RWPE1 (cell line): ENCODE measurements around the gene CRB2.

Source experiments
- CTCF ChIA-PET: fragments of 350-600 bp; sonication (Branson Sonifier 250); formaldehyde crosslinking; extraction: SDS; loops from one replicate; lab custom pipeline; 2021; lab: Yijun Ruan, JAX
- POLR2A ChIA-PET: fragments of 400-600 bp; formaldehyde crosslinking; extraction: SDS; loops from one replicate; lab custom pipeline; 2020; ENCODE audit warnings: antibody characterized with exemption; ENCODE audit not compliant: low non-redundant PET; lab: Yijun Ruan, JAX
- DNase-seq: peaks from one replicate; pipeline ENCODE4 v3.0.0; 2012; ENCODE audit warnings: low spot score
- H3K27ac ChIP-seq: fragments of 450-650 bp; 2 replicates; pipeline ENCODE4 v1.5.1; 2017
- TF ChIP-seq, protein P1 (sequence below): fragments of 450-650 bp; conservative IDR thresholded peaks from 2 replicates; pipeline ENCODE4 v1.5.1; 2017; ENCODE audit warnings: low read depth, mild to moderate bottlenecking

Gene CRB2

GRCh38 chr9:123376218-123377071 is 20.4 kb downstream of the CRB2 start:
- DNase-seq = no peak
- ChIA-PET POLR2A (no interaction called here), CTCF (interaction anchor here (1.1 kb wide), 1 partner anchor 22 kb away, joined by 4 read pairs; no protein-coding TSS in a partner anchor)
- H3K27ac ChIP-seq = peak overlapping the region; percentile 10; the same call in 1 of the 2 replicates
- TF ChIP-seq, protein P1, sequence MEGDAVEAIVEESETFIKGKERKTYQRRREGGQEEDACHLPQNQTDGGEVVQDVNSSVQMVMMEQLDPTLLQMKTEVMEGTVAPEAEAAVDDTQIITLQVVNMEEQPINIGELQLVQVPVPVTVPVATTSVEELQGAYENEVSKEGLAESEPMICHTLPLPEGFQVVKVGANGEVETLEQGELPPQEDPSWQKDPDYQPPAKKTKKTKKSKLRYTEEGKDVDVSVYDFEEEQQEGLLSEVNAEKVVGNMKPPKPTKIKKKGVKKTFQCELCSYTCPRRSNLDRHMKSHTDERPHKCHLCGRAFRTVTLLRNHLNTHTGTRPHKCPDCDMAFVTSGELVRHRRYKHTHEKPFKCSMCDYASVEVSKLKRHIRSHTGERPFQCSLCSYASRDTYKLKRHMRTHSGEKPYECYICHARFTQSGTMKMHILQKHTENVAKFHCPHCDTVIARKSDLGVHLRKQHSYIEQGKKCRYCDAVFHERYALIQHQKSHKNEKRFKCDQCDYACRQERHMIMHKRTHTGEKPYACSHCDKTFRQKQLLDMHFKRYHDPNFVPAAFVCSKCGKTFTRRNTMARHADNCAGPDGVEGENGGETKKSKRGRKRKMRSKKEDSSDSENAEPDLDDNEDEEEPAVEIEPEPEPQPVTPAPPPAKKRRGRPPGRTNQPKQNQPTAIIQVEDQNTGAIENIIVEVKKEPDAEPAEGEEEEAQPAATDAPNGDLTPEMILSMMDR = no peak

- no peak for DNase-seq
- POLR2A ChIA-PET = no interaction called here
- TF ChIP-seq, protein P1 = no peak
- H3K27ac ChIP-seq = no peak overlapping the region
- CTCF ChIA-PET = interaction anchor here (1.1 to 1.5 kb wide), 2 partner anchors 23 to 663 kb away, joined by 4 read pairs; no protein-coding TSS in a partner anchor
Observed at GRCh38 chr9:123377211-123377971, 21.4 kb downstream of the CRB2 start.

DNA sequence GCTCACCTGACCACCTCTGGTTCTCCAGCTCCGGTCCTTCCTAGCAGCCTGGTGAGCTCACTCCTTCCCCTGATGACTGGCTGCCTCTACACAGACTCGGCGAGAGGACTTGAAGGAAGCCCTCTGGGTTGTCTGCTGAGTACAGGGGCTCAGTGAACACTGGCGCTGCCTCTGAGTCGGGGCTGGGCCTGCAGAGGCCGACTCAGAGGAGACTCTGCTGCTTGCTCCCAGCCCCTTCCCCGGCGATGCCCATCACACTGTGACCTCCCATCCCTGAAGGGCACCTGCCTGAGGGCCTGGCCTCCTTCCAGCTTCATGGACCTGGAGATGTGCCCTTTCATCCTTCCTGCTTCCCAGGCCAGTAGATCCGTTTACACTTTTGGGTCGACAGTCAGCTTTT is 22.0 kb downstream of the CRB2 start:
- H3K27ac ChIP-seq = no peak overlapping the region
- CTCF ChIA-PET = interaction anchor here (1.5 kb wide), 1 partner anchor 663 kb away, joined by 4 read pairs; no protein-coding TSS in a partner anchor
- POLR2A ChIA-PET = no interaction called here
- TF ChIP-seq, protein P1 = no peak
- DNase-seq = no peak

DNA sequence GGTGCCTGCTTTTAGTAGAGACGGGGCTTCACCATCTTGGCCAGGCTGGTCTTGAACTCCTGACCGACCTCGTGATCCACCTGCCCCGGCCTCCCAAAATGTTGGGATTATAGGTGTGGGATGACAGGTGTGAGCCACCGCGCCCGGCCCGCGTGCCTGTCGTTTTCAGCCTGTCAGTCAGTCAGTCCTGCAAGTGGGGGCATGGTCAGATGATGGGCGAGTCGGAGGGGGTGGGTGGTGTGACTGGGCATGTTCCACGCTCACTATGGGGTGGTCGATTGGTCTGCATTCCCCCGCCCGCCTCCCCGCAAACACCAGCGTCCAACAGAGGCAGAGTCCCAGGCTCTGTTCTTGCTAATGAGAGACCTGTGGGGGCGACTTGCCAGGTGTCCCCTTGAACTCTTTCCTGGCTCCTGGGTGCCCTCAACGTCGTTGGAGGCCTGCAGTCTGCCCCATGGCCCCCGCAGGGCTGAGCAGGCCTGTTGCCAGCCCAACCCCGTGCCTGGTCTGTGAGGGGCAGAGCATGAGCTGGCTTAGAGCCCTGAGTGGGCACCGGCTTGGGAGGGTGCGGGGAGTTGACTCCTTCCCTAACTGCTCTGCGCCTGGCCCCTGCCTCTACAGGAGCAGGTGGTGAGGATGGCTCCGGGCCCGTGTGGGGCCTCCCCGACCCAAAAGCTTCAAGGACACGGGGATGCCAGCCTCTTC is 23.1 kb downstream of the CRB2 start:
- CTCF ChIA-PET = no interaction called here

GRCh38 chr9:123380852-123381705 is 25.1 kb downstream of the CRB2 start:
- TF ChIP-seq, protein P1 = no peak
- H3K27ac ChIP-seq = no peak overlapping the region
- ChIA-PET CTCF (interaction anchor here (0.5 to 2.2 kb wide), 4 partner anchors 19 to 575 kb away, joined by 4 to 8 read pairs (median 6); no protein-coding TSS in a partner anchor), POLR2A (no interaction called here)
- no peak for DNase-seq

More for the DNA sequence above, 23.1 kb downstream of the CRB2 start:
- TF ChIP-seq, protein P1 = no peak
- POLR2A ChIA-PET = no interaction called here
- DNase-seq = no peak
- no peak overlapping the region for H3K27ac ChIP-seq
